ENCODE data around the gene CFAP65.

DNA sequence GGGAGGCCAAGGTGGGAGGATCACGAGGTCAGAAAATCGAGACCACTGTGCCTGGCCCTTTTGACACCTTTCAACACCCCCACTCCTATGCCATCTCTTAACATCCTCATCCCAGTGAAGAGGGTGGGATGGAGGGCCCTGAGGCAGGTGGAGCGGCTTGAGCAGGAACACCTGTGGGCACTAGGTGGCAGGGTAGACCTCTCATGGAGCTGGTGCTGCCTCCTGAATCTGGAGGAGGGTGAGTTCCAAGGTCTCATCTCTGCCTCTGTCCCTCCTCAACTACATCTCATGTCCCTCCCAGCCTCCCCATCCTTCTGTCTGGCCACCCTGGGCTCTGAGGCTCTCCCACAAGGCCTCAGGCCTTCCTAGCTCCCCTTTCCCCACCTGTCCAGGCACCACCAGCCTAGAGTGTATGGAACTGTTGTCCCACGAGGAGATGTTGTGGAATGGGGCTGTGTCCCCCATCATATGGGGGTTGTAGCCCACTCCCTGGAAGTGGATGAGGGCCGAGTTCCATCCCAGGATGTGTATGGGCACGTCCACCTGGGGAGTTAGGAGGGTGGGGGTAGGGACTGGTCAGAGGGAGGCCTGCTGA, 31.1 kb downstream of the CFAP65 start:
- TF ChIP-seq, protein P1, sequence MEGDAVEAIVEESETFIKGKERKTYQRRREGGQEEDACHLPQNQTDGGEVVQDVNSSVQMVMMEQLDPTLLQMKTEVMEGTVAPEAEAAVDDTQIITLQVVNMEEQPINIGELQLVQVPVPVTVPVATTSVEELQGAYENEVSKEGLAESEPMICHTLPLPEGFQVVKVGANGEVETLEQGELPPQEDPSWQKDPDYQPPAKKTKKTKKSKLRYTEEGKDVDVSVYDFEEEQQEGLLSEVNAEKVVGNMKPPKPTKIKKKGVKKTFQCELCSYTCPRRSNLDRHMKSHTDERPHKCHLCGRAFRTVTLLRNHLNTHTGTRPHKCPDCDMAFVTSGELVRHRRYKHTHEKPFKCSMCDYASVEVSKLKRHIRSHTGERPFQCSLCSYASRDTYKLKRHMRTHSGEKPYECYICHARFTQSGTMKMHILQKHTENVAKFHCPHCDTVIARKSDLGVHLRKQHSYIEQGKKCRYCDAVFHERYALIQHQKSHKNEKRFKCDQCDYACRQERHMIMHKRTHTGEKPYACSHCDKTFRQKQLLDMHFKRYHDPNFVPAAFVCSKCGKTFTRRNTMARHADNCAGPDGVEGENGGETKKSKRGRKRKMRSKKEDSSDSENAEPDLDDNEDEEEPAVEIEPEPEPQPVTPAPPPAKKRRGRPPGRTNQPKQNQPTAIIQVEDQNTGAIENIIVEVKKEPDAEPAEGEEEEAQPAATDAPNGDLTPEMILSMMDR (IDR thresholded peaks at IDR 0.05): peak; percentile 52
- TF ChIP-seq EZH2 (IDR thresholded peaks at IDR 0.05): no peak

Measured in neural progenitor cell (in vitro differentiated cells).